Astrocyte of the cerebellum (primary cell): ENCODE measurements around the gene FGF1.

Source experiments
- DNase-seq: peaks from one replicate; pipeline ENCODE4 v3.0.0-alpha.2; 2011; ENCODE audit warnings: low read depth
- H3K4me3 ChIP-seq: 2 replicates; pipeline ENCODE4 v1.5.1; 2011; ENCODE audit warnings: mild to moderate bottlenecking, low read depth, low read length, moderate library complexity
- in situ Hi-C: cut with HindIII; loops from 2 replicates; pipeline ENCODE4 v1.10.0; 2017; ENCODE audit warnings: low sequenced_read_pairs
- TF ChIP-seq, protein P1 (sequence below): IDR thresholded peaks from 2 replicates; pipeline ENCODE4 v1.5.1; 2012; ENCODE audit warnings: low read length, low read depth, moderate library complexity, mild to moderate bottlenecking; ENCODE audit errors: missing control alignments

The FGF1 gene

DNA sequence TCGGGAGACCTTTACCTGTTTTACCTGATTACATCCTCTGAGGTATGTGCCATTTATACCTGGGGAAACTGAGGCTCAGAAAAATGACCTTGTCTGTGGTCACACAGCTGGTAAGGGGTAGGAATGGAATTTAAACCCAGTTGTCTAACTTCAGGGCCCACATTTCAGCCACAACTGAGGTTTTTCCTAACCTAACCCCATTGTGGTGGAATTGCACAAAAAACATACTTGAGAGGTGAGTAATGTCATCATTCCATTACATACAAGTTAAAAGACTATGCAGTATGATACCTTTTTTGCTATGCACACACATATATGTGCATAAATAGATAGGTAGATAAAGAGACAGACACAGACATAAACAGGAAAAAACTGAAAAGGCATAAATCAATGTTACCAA, 14.1 kb downstream of the FGF1 start:
- H3K4me3 ChIP-seq = no peak overlapping the region
- TF ChIP-seq, protein P1, sequence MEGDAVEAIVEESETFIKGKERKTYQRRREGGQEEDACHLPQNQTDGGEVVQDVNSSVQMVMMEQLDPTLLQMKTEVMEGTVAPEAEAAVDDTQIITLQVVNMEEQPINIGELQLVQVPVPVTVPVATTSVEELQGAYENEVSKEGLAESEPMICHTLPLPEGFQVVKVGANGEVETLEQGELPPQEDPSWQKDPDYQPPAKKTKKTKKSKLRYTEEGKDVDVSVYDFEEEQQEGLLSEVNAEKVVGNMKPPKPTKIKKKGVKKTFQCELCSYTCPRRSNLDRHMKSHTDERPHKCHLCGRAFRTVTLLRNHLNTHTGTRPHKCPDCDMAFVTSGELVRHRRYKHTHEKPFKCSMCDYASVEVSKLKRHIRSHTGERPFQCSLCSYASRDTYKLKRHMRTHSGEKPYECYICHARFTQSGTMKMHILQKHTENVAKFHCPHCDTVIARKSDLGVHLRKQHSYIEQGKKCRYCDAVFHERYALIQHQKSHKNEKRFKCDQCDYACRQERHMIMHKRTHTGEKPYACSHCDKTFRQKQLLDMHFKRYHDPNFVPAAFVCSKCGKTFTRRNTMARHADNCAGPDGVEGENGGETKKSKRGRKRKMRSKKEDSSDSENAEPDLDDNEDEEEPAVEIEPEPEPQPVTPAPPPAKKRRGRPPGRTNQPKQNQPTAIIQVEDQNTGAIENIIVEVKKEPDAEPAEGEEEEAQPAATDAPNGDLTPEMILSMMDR = no peak
- peak; percentile 74 for DNase-seq
- in situ Hi-C loops = no loop called here

DNA sequence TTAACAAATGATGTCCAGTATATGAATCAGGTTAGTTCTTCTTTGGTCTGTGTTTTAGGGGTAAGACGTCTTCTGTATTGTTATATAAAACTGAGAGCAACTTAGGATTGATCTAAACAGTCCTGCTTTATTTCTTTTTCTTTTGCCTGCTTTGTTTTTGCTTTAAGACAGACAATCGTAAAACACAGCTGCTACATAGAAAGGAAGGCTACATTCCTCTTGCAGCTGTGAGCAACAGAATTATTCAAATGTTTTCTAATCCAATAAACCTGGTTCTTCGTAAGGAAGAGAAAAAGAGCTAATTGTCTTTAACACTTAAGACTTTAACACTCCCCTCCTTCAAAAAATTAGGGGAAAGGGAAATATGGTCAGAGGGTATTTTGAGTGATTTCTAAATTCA, 14.6 kb downstream of the FGF1 start:
- H3K4me3 ChIP-seq = no peak overlapping the region
- no peak for DNase-seq
- TF ChIP-seq, protein P1 = no peak
- in situ Hi-C loops = no loop called here

DNA sequence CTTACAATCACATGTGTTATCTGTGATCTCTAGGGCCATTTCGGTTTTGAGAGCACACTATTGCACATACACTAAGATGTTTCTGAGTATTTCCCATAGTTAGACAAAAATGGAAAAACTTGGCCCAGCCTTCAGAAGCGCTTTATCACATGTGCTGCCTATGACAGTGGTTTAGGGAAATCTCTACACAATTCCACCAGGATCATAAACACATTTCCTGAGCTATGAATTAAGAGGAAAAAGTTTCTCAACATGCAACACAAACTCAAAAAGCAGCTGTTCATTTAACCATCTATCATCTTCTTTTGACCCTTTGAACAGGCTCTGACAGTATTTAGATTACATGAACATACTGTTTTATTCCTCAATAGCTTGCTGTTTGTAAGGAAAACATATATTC, 15.1 kb downstream of the FGF1 start:
- H3K4me3 ChIP-seq = no peak overlapping the region
- in situ Hi-C loops = no loop called here
- DNase-seq = no peak
- TF ChIP-seq, protein P1 = no peak

DNA sequence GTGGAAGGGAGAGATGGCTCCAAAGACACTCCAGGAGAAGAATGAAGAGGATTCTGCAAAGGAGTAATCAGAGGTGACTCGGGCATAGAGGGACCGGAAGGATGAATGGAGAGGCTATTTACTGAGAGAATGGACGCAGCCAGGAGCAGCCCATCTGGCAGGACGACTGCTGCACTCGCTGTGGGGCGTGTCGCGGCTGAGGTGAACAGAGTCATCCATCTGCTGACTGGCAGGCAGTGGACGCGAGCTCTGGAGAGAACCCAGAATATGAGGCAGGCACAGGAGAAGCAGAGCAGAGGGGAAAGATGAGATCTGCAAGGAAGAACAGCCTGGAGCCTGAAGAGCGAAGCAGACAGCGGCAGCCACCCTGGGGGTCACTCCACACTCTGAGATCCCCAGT, 16.4 kb downstream of the FGF1 start:
- no peak overlapping the region for H3K4me3 ChIP-seq
- in situ Hi-C loops = no loop called here
- DNase-seq = no peak
- TF ChIP-seq, protein P1 = no peak

DNA sequence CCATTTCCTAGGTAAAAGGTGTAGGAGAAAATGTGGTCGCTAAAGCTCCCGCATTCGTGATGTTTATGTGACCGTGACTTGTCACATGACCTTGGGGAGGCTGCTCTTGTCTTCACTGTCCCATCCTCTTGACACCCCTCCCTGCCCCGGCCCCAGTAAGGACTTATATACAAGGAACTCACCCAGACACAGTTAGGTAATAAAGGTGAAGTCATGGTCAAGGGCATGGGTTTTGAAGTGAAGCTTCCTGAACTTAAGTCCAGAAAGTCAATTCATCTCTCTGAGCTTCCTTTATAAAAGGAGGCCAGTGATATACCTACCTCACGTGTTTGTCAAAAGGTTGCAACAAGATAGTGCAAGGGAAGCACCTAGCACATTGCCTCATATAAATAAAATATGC, 17.6 kb downstream of the FGF1 start:
- no peak for DNase-seq
- TF ChIP-seq, protein P1 = no peak
- no peak overlapping the region for H3K4me3 ChIP-seq
- in situ Hi-C loops = no loop called here

DNA sequence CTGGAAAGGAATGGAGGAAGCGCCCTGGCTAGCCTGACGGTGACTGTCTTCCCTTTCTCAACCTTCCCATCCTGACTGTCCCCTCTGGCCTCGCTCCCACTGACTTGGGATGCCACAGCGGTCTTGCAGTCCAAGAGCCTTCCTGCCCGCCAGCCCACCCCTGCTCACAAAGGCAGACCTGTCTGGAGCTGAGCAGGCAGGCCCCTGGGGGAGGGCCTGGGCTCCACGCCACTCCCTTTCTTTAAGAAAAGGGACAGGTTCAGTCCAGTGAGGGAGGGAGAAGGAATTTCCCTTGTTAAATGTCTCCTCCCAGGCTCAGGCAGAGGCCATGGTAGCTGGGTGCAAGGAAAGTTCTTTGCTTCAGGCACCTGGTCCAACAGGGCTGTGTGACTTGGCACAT, 18.1 kb downstream of the FGF1 start:
- DNase-seq = no peak
- in situ Hi-C loops = no loop called here
- TF ChIP-seq, protein P1 = no peak
- no peak overlapping the region for H3K4me3 ChIP-seq

DNA sequence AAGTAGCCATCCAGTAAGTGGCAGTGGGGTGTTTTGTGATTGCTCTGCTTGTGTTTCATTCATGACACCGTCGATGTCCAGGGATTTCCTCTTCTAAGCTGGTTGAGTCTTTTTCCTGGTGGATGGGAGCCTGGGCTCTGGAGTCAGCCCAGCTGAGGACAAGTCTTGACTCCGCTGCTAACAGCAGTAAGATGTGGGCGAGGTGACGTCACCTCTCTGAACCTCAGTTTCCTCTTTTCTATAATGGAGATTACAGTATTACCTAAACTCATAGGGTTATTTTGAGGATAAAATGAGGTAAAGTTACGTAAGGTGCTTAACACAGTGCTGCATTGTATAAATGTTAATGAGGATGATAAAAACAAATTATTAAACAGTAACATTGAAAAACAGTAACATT, 21.3 kb downstream of the FGF1 start:
- TF ChIP-seq, protein P1 = no peak
- H3K4me3 ChIP-seq = no peak overlapping the region
- no peak for DNase-seq
- in situ Hi-C loops = no loop called here
